ENCODE measurements around the gene COBL. TPM values are rescaled to one million over a fixed set of nuclear protein-coding genes. Genes with fewer than 3 reads are reported as not detected.

Gene COBL
- total RNA-seq, 6 experiments from 2014 or later = not detected

DNA sequence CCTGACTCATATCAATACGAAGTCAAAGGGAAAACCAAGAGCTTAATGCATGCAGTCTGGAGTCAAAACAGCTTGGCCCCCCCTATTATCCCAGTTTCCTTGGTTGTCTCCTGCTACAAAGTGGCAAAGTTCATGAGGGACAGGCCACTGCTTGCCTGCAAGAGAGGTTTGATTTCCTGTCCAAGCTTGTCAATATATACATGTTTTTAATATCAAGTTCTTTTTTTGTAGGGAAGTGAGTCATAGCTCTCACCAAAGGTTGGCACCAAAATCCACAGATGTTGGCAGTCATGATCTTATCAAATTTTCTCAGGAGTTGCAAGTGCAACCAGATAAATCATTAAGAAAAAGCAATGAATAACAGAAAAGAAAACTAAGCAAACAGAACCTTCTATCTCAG, 176.8 kb downstream of the COBL start:
- no peaks in the 10 kb centered on the region for H3K4me1 Mint-ChIP-seq (ENCODE audit: low read depth)
- DNase-seq = no peak
- H3K9me3 Mint-ChIP-seq = no peaks in the 10 kb centered on the region
- no peak for TF ChIP-seq CTCF (IDR thresholded peaks at IDR 0.05)
- no peak overlapping the region for H3K27ac Mint-ChIP-seq
- H3K36me3 Mint-ChIP-seq (ENCODE audit: low read depth) = no peaks in the 10 kb centered on the region
- no peak overlapping the region for H3K4me3 Mint-ChIP-seq
- H3K27me3 Mint-ChIP-seq (ENCODE audit: insufficient read depth) = peaks cover 29% of the 10 kb centered on the region

- no peak overlapping the region for H3K27ac Mint-ChIP-seq
- no peaks in the 10 kb centered on the region for H3K4me1 Mint-ChIP-seq (ENCODE audit: low read depth)
- no peak overlapping the region for H3K4me3 Mint-ChIP-seq
- TF ChIP-seq CTCF (IDR thresholded peaks at IDR 0.05) = no peak
- DNase-seq = no peak
- no peaks in the 10 kb centered on the region for H3K9me3 Mint-ChIP-seq
- H3K27me3 Mint-ChIP-seq (ENCODE audit: insufficient read depth) = peaks cover 24% of the 10 kb centered on the region
- no peaks in the 10 kb centered on the region for H3K36me3 Mint-ChIP-seq (ENCODE audit: low read depth)
Measured at GRCh38 chr7:51138123-51139085, 178.2 kb downstream of the COBL start.

DNA sequence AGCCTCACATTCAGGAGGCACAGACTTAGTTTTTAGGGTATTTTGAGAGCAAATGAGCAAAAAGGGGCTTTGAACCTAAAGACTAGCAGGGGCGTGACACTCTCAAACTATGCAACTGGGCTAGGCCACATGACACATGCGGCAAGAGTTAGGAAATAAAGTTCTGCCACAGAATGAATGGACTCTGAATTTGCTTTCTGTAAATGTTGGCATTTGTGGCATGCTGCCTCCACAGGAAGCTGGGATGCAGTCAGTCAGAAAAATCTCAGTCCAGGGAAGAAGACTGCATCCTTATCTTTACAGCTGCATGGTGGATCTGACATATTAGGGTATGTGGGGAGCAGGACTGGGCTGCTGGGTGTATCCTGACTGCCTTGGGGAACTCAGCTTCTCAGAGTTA, 181.0 kb downstream of the COBL start:
- H3K4me3 Mint-ChIP-seq = no peak overlapping the region
- H3K27ac Mint-ChIP-seq = no peak overlapping the region
- H3K36me3 Mint-ChIP-seq (ENCODE audit: low read depth) = 0 out of 2 replicates have a peak, but pooled peaks cover 6% of the 10 kb centered on the region
- H3K4me1 Mint-ChIP-seq (ENCODE audit: low read depth) = no peaks in the 10 kb centered on the region
- DNase-seq = no peak
- no peak for TF ChIP-seq CTCF (IDR thresholded peaks at IDR 0.05)
- H3K9me3 Mint-ChIP-seq = peaks cover 4% of the 10 kb centered on the region; the same call in 1 of the 2 replicates
- H3K27me3 Mint-ChIP-seq (ENCODE audit: insufficient read depth) = peaks cover 23% of the 10 kb centered on the region

DNA sequence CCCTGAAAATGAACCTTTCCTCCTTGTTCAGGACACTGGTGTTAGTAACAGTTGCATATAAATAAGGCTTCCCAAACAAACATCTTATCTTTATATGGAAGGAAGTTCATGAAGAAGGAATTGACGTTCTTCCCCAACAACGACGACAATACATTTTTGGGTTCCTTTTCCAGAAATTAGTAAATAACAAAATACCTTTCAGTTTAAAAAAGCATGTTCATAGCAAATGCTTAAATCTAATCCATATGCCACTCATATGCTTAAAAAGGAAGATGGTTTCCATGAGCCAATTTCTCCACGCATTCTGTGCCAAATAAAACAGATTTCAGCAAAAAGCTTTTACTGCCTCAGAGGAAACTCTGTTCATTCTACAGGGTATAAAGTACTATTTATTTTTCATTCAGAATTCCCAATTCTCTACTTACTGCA, 182.6 kb downstream of the COBL start:
- H3K4me1 Mint-ChIP-seq (ENCODE audit: low read depth) = no peaks in the 10 kb centered on the region

GRCh38 chr7:51132661-51133060, 183.9 kb downstream of the COBL start:
- no peak for TF ChIP-seq CTCF (IDR thresholded peaks at IDR 0.05)
- no peak for DNase-seq
- Mint-ChIP-seq H3K27me3 (ENCODE audit: insufficient read depth) (peaks cover 32% of the 10 kb centered on the region), H3K9me3 (peaks cover 4% of the 10 kb centered on the region; the same call in 1 of the 2 replicates), H3K4me3 (no peak overlapping the region), H3K4me1 (ENCODE audit: low read depth) (no peaks in the 10 kb centered on the region), H3K27ac (no peak overlapping the region), H3K36me3 (ENCODE audit: low read depth) (0 out of 2 replicates have a peak, but pooled peaks cover 6% of the 10 kb centered on the region)

More for the DNA sequence above, 182.6 kb downstream of the COBL start:
- TF ChIP-seq CTCF (IDR thresholded peaks at IDR 0.05) = no peak
- Mint-ChIP-seq H3K9me3 (peaks cover 4% of the 10 kb centered on the region; the same call in 1 of the 2 replicates), H3K27me3 (ENCODE audit: insufficient read depth) (peaks cover 28% of the 10 kb centered on the region), H3K4me3 (no peak overlapping the region), H3K27ac (no peak overlapping the region), H3K36me3 (ENCODE audit: low read depth) (0 out of 2 replicates have a peak, but pooled peaks cover 6% of the 10 kb centered on the region)
- DNase-seq = no peak

Data from HFFc6 (cell line).